ENCODE results near the gene SLC46A1. TPM values are rescaled to one million over a fixed set of nuclear protein-coding genes. Genes with fewer than 3 reads are reported as not detected.

Gene SLC46A1
- total and polyA plus RNA-seq, 2 of the 13 experiments (the other 11 are each of a cell fraction or from before 2014, with no cell fraction given): 19.6 to 22.6 TPM

GRCh38 chr17:28346746-28347246 lies 59.2 kb downstream of the SLC46A1 start:
- Histone ChIP-seq H3K27ac (ENCODE audit: extremely low read length, insufficient read depth, low read length) (peak overlapping the region; percentile 43), H3K9me3 (ENCODE audit: low read length) (no peaks in the 10 kb centered on the region), H3K4me1 (ENCODE audit: insufficient read depth, low read length) (peaks cover 26% of the 10 kb centered on the region), H3K9ac (ENCODE audit: insufficient read depth, low read depth, low read length) (no peak overlapping the region), H3K4me2 (ENCODE audit: low read depth, low read length) (peak overlapping the region; percentile 21; the same call in 1 of the 2 replicates), H3K36me3 (replicated peaks in 1 of 2; ENCODE audit: control insufficient read depth in 1 of 2, insufficient read depth in 2 of 2, low read length in 2 of 2) (peaks cover 31 to 74% of the 10 kb centered on the region in 2 experiments), H3K79me2 (ENCODE audit: insufficient read depth, low read length) (no peaks in the 10 kb centered on the region), H2AFZ (ENCODE audit: low read length) (no peak overlapping the region), H3K4me3 (replicated peaks in 1 of 3; ENCODE audit: insufficient read depth in 1 of 3, low read depth in 2 of 3, low read length in 3 of 3) (no peak overlapping the region), H3K27me3 (ENCODE audit: control insufficient read depth in 1 of 2, insufficient read depth in 2 of 2, low read length in 2 of 2) (no peaks in the 10 kb centered on the region), H4K20me1 (ENCODE audit: insufficient read depth, low read length) (no peaks in the 10 kb centered on the region)
- DNase-seq (ENCODE audit: low spot score) (peak; percentile 69), ATAC-seq (peak; percentile 86), FAIRE-seq (peak; percentile 93)
- ChIA-PET CTCF (ENCODE audit: low intra/inter-chr PET ratio, low total read pairs) (interaction anchor here (0.8 to 1.2 kb wide), 2 partner anchors 70 to 107 kb away, joined by 3 to 4 read pairs; no protein-coding TSS in a partner anchor), POLR2A (interaction anchor here (0.9 to 5.7 kb wide), 8 partner anchors 10 to 142 kb away, joined by 3 to 68 read pairs (median 14); partner anchors contain the start of genes IFT20, POLDIP2, SLC46A1 and TMEM97)
- BruUV-seq (replicated peaks): no TSS peak
- WGBS (ENCODE audit: low lambda C conversion rate): 42% methylated on average over 7 of the region's 7 CpGs
- intact Hi-C loops (cut with micrococcal nuclease; ENCODE audit: unreplicated experiment): loop anchor here (5.0 kb wide), 1 partner anchor 114 kb away; no protein-coding TSS in a partner anchor
- in situ Hi-C loops (cut with HindIII; ENCODE audit: extremely low pct_ligation_motif_present, low pct_unique_long_range_greater_than_20kb): no loop called here
- TF ChIP-seq PHF21A (CRISPR knock-in tag; IDR thresholded peaks at IDR 0.05): peak; percentile 51; the same call in 1 of the 2 replicates
- TF ChIP-seq KLF16 (CRISPR knock-in tag; IDR thresholded peaks at IDR 0.05): no peak; a peak in 1 of 4 replicates
- no peak for TF ChIP-seq ZNF367 (CRISPR knock-in tag; IDR thresholded peaks at IDR 0.05; ENCODE audit: borderline replicate concordance)
- peak; percentile 32; the same call in 1 of the 2 replicates for TF ChIP-seq ZNF709 (CRISPR knock-in tag; IDR thresholded peaks at IDR 0.05)
- no peak for TF ChIP-seq SRSF4 (IDR thresholded peaks at IDR 0.05; ENCODE audit: low read depth, low read length, poor library complexity, severe bottlenecking)
- no peak for TF ChIP-seq SP140L (CRISPR knock-in tag; IDR thresholded peaks at IDR 0.05; ENCODE audit: borderline replicate concordance)
- no peak for TF ChIP-seq ZMYM2 (CRISPR knock-in tag; IDR thresholded peaks at IDR 0.05)
- TF ChIP-seq ZNF607 (CRISPR knock-in tag; IDR thresholded peaks at IDR 0.05; ENCODE audit: borderline replicate concordance): no peak
- TF ChIP-seq CAMTA2 (CRISPR knock-in tag; IDR thresholded peaks at IDR 0.05; ENCODE audit: borderline replicate concordance): no peak
- TF ChIP-seq NR2F1 (CRISPR knock-in tag; IDR thresholded peaks at IDR 0.05): peak; percentile 25 to 45; a peak in 2 of 4 replicates
- no peak for TF ChIP-seq E2F1 (CRISPR knock-in tag; IDR thresholded peaks at IDR 0.05)
- peak; percentile 54 for TF ChIP-seq HDAC1 (CRISPR knock-in tag; IDR thresholded peaks at IDR 0.05)
- no peak for TF ChIP-seq ZNF660 (CRISPR knock-in tag; IDR thresholded peaks at IDR 0.05; ENCODE audit: borderline replicate concordance, low read depth)
- TF ChIP-seq PBX3 (CRISPR knock-in tag; IDR thresholded peaks at IDR 0.05; ENCODE audit: borderline replicate concordance): no peak
- no peak for TF ChIP-seq GTF3A (CRISPR knock-in tag; conservative IDR thresholded peaks at IDR 0.05)
- peak; percentile 20; the same call in 1 of the 2 replicates for TF ChIP-seq SOX5 (CRISPR knock-in tag; IDR thresholded peaks at IDR 0.05; ENCODE audit: borderline replicate concordance)
- TF ChIP-seq KLF9 (CRISPR knock-in tag; IDR thresholded peaks at IDR 0.05; ENCODE audit: low read depth): 0 out of 2 replicates have a peak, but pooled peaks have one; percentile 66
- TF ChIP-seq FOXK1 (CRISPR knock-in tag; IDR thresholded peaks at IDR 0.05; ENCODE audit: borderline replicate concordance, low read depth): peak; percentile 88; the same call in 1 of the 2 replicates
